ENCODE results near the gene TNFRSF6B. TPM values are rescaled to one million over a fixed set of nuclear protein-coding genes. Genes with fewer than 3 reads are reported as not detected.

The TNFRSF6B gene
- polyA plus RNA-seq, 2 of the 4 experiments (the other 2 are of a cell fraction), result 0.22 to 0.66 TPM

- CTCF ChIA-PET, result no interaction called here
- TF ChIP-seq ZSCAN20 (CRISPR knock-in tag; IDR thresholded peaks at IDR 0.05) (no peak), MAX (IDR thresholded peaks at IDR 0.05) (no peak), BCL3 (IDR thresholded peaks at IDR 0.05) (no peak)
- no peaks in the 10 kb centered on the region for H3K9me3 ChIP-seq
- H3K27ac ChIP-seq, result peak overlapping the region in 1 of 2 experiments; percentile 83; a peak in 3 of 6 replicates
- no peak overlapping the region; the same call in 2 of the 3 replicates for H3K4me2 ChIP-seq
- H3K4me1 ChIP-seq, result peaks cover 42% of the 10 kb centered on the region
- no peak for DNase-seq (ENCODE audit: low read depth in 1 of 2, low spot score in 1 of 2)
- 92% methylated on average over 18 of the region's 21 CpGs for WGBS (ENCODE audit: missing lambda C conversion rate)
- no peak for ATAC-seq
- FAIRE-seq, result no peak
- no peak overlapping the region for H3K4me3 ChIP-seq
- POLR2A ChIA-PET, result no interaction called here
These were observed 11.0 kb upstream of the TNFRSF6B start for GRCh38 chr20:63685269-63686026.

GRCh38 chr20:63686094-63686491 lies 10.4 kb upstream of the TNFRSF6B start:
- H3K27ac ChIP-seq, result peak overlapping the region; percentile 47 to 83

More at GRCh38 chr20:63686094-63686491, 10.4 kb upstream of the TNFRSF6B start:
- no peak overlapping the region for H3K4me3 ChIP-seq
- ChIA-PET POLR2A (interaction anchor here (0.6 kb wide), 1 partner anchor 13 kb away, joined by 3 read pairs; no protein-coding TSS in a partner anchor), CTCF (no interaction called here)
- H3K4me2 ChIP-seq, result peak overlapping the region; percentile 26
- no peak for FAIRE-seq
- peaks cover 46% of the 10 kb centered on the region for H3K4me1 ChIP-seq
- ATAC-seq, result no peak
- WGBS (ENCODE audit: missing lambda C conversion rate), result 93% methylated on average over 16 of the region's 24 CpGs
- TF ChIP-seq MAX (IDR thresholded peaks at IDR 0.05) (no peak), NFE2L2 (conservative IDR thresholded peaks at IDR 0.05; ENCODE audit: low read length) (no peak), REST (IDR thresholded peaks at IDR 0.05) (no peak), ATOH8 (CRISPR knock-in tag; IDR thresholded peaks at IDR 0.05; ENCODE audit: low read depth) (no peak), CHD4 (IDR thresholded peaks at IDR 0.05; ENCODE audit: borderline replicate concordance) (no peak), USF2 (IDR thresholded peaks at IDR 0.05) (no peak)
- no peak for DNase-seq (ENCODE audit: low read depth in 1 of 2, low spot score in 1 of 2)
- no peaks in the 10 kb centered on the region for H3K9me3 ChIP-seq
